Activated effector memory CD4-positive, alpha-beta T cell treated with anti-CD3 and anti-CD28 coated beads, Interleukin-2, amount 50 U/mL, for 16 hours (primary cell): ENCODE data around the gene ANO10.
"Not testable (repeated sequence)": the region's sequence is repeated elsewhere in the genome, so short reads cannot be mapped to it uniquely, and the experiment has no call there.

Source experiments
- DNase-seq: peaks from one replicate; pipeline ENCODE4 v3.0.0-alpha.2; 2020

The ANO10 gene

GRCh38 chr3:43621656-43622432, at the start of gene ANO10:
Gene ANO10, minus strand, starts transcription at chr3:43622011. Its CDS starts 16,159 bp downstream, at chr3:43605852.
- DNase-seq = peak; percentile 99

- DNase-seq = no peak
Observed at GRCh38 chr3:43670635-43671522, 49.1 kb upstream of the ANO10 start.

- not testable (repeated sequence) for DNase-seq
Observed at GRCh38 chr3:43665011-43665410, 43.2 kb upstream of the ANO10 start.

GRCh38 chr3:43661376-43661775, 39.6 kb upstream of the ANO10 start:
- DNase-seq = not testable (repeated sequence)

GRCh38 chr3:43659250-43659880, 37.6 kb upstream of the ANO10 start:
- no peak for DNase-seq

GRCh38 chr3:43656390-43656789, 34.6 kb upstream of the ANO10 start:
- not testable (repeated sequence) for DNase-seq

GRCh38 chr3:43650345-43650744, 28.5 kb upstream of the ANO10 start:
- DNase-seq = no peak

- DNase-seq = no peak
Observed at GRCh38 chr3:43649365-43649968, 27.7 kb upstream of the ANO10 start.

GRCh38 chr3:43648957-43649356, 27.1 kb upstream of the ANO10 start:
- no peak for DNase-seq

GRCh38 chr3:43647331-43648166, 25.7 kb upstream of the ANO10 start:
- DNase-seq = no peak

- DNase-seq = no peak
Observed at GRCh38 chr3:43644443-43644842, 22.6 kb upstream of the ANO10 start.

GRCh38 chr3:43641306-43642114, 19.7 kb upstream of the ANO10 start:
- DNase-seq = no peak

GRCh38 chr3:43640681-43641080, 18.9 kb upstream of the ANO10 start:
- DNase-seq = no peak

GRCh38 chr3:43638594-43639447, 17.0 kb upstream of the ANO10 start:
- DNase-seq = no peak

- DNase-seq = no peak
Observed at GRCh38 chr3:43637702-43638101, 15.9 kb upstream of the ANO10 start.

- no peak for DNase-seq
Observed at GRCh38 chr3:43632986-43633385, 11.2 kb upstream of the ANO10 start.

GRCh38 chr3:43632269-43632733, 10.5 kb upstream of the ANO10 start:
- no peak for DNase-seq

- no peak for DNase-seq
Observed at GRCh38 chr3:43629741-43630140, 7.9 kb upstream of the ANO10 start.

GRCh38 chr3:43629257-43629656, 7.4 kb upstream of the ANO10 start:
- no peak for DNase-seq

- DNase-seq = no peak
Observed at GRCh38 chr3:43627360-43627759, 5.5 kb upstream of the ANO10 start.
